Activated gamma-delta T cell treated with Interleukin-2 at 50 U/mL for 16 hours (primary cell): Measurements from ENCODE around the gene EMX2.
A peak's percentile ranks its signal among the peaks of the same experiment; 100 is the strongest.
"Not testable (repeated sequence)": the region's sequence is repeated elsewhere in the genome, so short reads cannot be mapped to it uniquely, and the experiment has no call there.

Experiments used
- DNase-seq: peaks from one replicate; pipeline ENCODE4 v3.0.0-alpha.2; 2020

The EMX2 gene

DNA sequence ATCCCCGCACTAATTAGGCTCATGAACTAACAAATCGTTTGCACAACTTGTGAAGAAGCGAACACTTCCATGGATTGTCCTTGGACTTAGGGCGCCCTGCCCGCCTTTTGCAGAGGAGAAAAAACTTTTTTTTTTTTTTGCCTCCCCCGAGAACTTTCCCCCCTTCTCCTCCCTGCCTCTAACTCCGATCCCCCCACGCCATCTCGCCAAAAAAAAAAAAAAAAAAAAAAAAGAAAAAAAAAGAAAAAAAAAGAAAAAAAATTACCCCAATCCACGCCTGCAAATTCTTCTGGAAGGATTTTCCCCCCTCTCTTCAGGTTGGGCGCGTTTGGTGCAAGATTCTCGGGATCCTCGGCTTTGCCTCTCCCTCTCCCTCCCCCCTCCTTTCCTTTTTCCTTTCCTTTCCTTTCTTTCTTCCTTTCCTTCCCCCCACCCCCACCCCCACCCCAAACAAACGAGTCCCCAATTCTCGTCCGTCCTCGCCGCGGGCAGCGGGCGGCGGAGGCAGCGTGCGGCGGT, at the start of gene EMX2:
EMX2 (plus strand) TSS at position 41 of the 519 bp plus-strand sequence. CDS start 522 bp downstream, outside the sequence.
- no peak for DNase-seq

DNA sequence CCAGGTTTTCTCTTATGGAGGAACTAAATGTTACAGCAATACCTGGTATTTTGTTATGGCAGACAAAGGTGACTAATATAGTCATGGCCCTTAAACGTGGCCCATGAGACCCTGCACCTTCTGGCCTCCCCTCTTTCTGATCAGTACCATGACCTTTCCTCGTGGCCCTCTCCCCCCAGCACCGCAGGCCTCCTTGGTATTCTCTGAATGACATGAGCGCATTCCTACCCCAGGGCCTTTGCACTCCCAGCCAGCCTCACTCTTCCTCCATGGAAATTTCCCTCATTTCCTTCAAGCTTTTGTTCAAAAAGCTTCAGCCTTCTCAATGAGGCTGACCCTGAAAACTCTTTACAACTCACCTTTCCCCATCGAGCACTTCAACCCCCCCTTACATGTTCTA, 46.5 kb upstream of the EMX2 start:
- no peak for DNase-seq

DNA sequence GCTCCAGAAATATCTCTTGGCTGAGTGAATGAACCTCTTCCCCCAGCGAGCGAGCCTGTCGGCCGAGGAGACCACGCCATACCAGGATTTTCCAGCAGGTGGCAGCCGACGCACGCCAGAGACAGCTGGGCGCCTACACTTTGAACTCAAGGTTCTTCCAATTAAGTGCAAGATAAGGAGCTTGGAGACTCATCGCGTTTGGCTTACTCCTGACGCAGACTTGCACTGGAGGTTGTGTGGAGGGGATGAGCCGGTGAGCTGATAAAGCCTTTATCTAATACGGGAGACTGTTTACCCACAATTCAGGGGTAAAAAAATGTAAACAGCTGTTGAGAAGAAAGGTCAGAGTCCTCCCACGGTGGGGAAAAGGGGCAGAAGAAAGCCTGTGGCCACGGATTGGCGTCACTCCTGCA, 45.9 kb upstream of the EMX2 start:
- peak; percentile 59 for DNase-seq

DNA sequence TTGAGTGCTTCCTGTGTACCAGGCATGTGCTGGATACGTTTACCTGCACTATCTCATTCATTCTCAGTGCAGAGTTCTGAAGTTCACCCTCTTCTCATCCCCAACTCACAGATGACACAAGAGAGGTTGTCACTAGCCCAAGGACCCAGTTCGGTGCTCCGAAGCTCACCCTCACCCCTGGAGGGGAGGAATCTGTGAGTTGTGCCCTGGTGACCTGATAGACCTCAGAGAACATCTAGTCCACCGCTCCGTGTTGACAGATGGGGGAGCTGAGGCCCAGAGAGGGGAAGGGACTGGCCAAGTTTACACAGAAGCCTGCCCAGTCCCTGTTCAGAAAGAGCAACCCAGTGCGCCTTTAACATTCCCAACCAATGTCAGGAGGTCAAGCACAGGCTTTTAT, 44.8 kb upstream of the EMX2 start:
- DNase-seq, result no peak

DNA sequence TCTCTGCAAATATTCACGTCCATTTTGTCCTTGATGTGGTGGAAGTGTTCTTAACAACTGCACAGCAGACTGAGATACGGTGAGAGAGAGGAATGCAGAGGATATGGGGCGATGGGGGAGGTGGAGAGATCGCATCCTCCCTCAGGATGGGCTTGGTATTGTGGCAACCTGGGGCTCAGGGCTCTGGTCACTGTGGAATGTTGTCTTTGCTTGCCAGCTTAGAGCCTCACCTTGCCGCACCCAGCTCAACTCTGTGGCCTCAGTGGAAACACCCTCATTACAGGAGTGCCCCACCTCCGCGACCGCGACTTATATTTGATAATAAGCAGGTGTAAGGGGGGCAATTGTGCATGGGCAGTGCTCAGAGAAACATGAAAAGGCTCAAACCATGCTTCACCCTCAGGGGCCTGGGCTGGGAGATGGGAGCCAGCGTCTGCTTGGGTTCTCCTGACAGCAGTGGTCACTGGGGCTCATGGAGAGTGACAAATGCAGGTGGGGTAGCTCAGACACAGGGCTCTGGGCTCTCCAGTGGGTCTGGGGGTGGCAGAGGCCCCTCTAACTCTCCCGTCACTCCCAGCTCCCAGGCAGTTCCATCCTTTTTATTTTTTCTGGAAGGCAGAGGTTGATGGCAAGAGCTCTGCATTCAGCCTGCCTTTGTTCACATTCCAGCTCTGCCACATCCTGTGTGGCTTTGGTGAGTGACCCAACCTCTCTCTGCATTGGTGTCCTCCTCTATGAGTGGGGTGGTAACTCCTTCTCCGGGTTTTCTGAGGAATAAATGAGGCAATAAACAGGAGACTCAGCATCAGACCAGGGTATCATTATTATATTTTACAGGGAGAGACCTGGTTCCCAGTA, 43.1 kb upstream of the EMX2 start:
- DNase-seq, result no peak

DNA sequence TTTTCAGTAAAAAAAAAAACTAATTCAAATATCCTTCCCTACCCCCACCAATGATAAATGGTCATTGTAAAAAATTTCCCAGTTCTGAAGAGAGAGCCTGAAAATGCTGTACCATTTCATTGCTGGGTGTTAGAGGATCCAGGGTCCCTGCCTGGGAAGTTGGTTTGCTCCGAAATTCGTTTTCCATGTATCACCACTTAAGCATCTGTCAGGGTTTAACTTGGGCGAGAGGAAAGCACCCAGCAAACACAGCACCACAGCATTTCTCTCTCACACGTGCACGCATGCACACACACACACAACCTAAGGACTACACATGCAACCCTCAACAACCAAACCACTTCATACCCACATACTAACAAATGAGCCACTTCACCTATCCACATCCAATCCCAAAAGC, 42.1 kb upstream of the EMX2 start:
- DNase-seq, result no peak

DNA sequence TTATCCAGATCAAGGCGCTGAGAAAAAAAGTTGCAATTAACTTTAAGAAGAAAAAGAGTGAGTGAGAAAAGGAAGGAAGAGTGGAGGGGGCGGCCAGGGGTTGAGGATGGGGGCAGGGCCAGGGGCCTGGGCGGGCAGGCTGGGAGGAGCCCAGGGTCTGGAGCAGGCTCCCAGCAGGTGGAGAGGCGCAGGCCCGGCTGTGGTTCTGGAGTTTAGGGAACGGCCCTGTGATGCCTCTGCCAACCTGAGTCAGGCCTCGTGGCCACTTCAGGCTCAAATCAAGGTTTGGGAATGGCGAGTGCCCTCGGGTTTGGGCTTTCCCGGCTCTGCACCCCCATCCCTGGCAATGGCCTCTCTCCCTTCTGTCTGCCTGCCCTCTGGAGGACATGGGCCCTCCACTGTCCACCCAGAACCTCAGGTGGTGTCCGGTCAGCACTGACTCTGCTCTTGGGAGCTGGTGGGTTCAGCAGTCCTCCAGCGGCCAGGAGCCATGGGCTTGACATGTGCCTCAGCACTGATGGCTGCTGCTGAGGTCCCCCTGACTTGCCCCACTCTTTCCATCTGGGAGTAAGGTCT, 41.0 kb upstream of the EMX2 start:
- no peak for DNase-seq

DNA sequence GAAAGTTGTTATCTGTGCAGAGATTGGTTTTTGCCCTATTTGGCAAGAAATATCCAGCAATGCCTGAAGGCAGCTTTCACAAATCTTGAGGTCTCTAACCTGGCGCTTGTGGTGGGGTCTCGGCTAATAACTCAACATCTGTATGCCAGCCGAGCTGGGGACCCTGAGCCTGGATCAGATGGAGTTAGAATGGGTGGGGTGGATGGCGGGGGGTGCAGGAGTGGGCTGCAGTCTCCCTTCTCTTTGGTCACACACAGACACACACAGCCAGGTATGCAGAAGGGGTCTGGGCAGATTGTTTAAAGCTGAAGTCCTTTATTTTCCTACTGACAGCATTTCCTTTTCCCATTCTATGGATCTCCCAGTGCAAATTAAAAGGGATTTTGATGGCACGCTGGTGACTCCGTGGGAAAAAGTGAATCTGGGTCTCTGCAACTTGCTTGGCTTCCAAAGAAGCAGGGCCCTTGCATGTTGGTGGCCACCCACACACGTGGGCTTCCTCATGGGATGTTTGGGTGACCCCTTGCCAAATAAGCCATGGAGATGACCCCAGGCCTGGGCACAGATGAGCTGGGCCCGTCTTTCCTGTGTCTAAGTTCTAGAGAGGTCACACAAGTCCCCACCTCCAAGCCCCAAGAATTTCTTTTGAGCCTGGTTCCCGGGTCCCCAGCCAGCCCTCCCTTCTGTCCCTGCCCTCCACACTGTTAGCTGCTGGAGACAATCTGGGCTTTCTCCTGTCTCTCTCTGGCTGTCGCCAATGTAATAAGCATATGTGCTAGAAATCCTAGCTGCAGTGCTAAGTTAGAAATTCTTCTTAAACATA, 39.9 kb upstream of the EMX2 start:
- DNase-seq, result no peak

DNA sequence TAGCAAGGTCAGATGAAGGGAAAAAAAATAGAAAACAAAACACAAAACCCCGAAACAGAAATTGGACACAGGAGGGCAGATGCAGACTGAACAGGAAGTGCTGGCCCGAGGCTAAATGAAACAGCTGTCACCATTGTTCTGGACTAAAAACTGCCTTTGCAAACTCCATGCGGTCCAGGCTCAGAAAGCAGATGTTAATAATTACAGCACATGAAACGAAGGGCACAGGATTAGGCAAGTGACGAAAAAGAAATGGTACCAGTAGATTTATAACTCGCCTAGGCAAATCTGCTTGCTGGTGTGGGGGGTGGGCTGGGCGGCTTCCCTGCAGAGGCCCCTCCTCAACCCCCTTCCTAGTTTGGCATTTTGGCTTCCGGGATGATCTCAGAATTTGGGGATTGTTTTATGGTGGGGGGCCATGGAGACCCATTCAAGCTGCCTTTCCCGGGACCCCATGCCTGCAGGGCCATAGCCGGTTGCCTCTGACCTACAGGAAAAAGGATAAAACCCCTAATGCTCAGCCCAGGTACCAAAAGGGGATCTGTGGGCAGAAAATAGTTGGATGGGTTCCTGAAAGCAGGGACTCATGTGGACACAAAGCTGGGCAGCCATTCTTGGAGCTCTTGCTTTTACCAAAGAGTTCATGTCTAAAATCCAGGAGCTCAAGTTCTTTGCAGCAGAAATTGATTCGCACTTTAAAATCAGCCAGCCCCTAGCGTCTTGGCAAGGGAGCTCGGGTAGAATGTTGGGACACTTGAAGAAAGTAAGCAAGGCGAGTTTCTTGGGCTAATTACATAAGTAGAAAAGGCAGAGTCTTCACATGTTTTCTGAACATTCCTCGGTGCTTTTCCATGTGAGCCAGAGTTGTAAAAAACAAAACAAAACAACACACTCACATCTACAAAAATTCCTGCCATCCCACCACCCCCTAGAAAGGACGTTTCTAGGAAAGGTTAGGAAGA, 39.0 kb upstream of the EMX2 start:
- no peak for DNase-seq

DNA sequence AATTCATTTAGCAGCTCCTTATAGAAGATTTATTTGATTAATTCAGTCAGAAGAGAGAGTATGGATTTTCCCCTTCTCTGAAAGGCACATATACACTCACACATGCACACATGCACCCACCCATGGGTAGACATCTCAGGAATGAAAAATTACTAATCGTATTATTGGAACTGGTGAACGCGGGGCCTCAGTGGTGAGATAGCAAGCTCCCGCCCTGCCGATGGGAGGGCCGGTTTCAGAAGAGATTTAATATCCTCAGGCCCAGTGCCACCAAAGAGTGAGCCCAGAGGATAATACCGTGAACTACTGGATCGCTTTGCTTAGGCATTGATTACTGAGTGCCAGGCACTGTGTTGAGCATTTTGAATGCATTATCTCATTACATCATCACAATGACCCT, 38.0 kb upstream of the EMX2 start:
- no peak for DNase-seq

DNA sequence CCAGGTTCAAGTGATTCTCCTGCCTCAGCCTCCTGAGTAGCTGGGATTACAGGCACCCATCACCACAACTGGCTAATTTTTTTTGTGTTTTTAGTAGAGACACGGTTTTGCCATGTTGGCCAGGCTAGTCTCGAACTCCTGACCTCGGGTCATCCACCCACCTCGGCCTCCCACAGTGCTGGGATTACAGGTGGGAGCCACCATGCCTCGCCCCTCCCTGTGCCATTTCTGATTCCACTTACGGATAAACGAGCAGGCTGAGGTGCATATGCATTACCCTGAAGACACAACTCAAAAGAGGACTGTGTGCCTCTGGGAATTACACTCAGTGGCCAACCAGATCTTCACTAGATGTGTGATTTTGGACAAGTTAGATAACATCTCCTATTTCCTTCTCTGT, 35.5 kb upstream of the EMX2 start:
- not testable (repeated sequence) for DNase-seq

DNA sequence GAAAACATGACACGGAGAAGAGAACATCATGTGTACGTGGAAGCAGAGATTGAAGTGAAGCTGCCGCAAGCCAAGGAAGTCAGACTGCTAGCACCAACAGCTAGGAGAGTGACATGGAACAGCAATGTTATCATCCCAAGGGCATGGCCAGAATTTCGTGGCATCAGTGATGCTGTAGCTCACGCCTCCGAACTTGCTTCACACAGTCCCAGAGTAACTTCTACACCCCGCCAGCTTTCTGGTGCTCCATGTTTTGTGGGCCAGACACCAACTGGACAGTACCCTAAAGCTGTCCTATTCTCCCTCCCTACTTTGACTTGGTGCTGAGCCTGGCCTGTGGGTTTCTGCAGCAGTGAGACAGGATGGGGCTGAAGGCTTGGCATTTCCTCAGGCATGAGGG, 33.0 kb upstream of the EMX2 start:
- DNase-seq, result no peak

DNA sequence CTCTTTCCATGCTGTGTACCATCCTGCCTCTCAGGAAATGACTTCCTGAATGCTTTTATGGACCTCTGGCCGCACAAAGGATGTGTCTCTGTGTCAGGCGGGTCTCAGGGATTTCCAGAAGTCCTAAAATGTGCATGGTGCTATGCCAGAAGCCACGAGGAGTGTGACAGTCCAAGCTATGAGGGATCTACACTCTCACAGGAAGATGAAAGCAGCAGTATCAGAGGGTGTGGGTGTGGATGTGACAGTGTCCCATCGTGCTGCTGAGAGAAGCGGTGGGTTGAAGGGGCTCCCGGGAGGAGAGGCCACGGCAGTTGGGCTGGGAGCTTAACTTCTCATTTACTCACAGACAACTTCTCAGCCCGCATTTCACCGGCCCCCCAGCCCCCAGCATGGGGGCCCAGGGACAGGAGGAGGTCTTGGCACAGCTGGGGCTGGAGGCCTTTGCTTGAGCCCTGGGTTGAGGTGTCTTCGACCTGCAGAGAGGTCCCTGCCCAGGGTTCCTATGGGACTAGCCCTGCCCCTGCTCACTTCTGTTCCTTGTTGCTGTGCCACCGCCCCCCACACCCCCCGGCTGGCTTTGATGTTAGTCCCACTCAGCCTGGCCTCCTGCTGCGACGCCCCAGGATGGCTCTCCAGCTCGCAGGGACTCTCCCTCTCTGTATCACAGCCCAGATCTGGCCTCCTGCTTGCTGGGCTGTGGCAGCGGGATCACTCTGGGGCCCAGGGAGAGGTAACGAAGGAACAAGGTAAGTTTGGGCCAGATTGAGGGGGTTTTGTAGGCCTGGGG, 30.8 kb upstream of the EMX2 start:
- DNase-seq, result no peak

DNA sequence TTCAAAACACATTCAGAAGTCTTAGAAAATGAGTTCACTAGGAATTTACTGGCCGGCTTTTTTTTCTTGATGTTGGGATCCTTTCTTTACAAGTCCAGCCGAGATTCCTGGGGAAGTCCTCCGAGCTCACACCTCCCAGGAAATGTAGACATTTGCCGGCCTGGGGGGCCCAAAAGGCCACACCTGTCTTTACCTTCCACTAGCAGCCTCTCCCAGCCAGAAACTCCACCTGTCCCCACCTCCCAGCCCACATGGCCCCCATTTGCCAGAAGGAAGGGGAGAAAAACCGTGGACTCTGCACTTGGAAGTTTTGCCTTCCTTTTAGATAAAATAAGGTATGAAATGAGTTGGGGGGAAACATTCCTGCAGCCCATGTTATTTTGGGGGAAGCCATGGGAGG, 27.6 kb upstream of the EMX2 start:
- DNase-seq, result no peak

DNA sequence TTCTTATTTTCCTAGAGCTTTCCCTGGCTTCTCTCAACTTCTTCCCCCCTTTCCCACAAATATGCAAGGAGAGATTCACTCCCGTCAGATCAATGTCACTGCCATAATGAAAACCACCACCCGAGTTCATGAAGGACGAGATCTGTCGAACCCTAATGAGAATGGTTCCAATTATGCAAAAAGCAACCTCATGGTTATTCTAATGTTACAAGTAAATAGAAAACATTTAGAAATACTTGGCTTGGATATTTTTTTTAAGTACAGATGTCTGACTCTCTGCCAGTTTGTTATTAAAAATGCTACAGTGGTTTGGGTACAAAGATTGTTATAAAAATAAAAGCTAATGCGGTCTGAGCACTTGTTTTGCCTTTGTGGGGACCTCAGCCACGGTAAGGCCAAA, 25.9 kb upstream of the EMX2 start:
- DNase-seq, result no peak

DNA sequence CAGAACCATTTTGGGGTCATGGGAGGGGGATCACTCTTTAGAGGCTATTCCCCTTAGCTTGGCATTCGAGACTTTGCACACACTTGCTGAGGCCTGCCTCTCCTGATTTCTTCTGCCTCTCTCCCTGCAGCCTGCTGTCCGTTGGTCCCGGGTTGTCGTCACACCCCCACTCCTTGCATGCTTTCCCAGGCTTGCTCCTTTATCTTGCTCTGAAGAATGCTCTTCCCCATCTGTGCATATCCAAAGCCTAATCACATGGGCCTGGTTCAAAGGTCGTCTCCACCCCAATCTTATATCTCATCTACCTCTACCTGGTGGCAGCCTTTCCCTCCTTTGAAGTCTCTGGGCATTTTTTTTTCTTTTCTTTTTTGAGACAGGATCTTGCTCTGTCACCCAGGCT, 24.3 kb upstream of the EMX2 start:
- no peak for DNase-seq

DNA sequence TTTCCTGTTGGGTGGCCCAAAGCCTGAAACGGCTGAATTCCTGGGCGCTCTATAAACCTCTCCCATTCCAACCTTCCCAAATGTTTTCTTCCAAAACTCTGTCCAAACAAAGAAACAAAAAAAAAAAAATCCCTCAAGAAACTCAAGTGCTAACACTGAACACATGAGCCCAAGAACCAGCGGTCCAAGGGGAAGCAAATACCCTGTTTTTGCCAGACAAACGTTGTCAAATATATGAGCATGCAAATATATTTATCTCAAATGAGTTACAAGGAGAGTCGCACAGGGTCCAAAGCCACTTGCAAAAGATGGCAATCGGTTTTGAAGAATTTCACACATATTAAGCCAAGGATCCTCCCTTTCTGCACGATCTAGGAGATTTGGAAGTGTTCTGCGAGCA, 23.3 kb upstream of the EMX2 start:
- no peak for DNase-seq

DNA sequence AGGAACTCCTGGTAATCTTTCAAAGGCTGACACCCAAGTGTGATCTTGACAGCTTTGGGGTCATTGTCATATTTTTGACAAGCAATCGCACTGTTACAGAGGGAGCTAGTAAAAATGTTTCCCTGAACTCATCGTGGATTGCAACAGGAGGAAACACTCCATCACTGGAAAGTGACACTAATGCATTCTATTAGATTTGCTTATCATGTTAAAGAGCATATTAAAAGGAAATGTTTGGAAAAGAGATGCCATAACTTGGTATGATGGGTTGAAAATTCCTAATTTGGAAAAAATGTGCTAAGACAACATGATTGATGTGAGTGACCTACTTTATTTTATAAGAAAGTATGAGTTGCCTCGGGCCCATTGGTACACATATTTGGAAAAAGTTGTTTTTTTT, 22.7 kb upstream of the EMX2 start:
- DNase-seq, result no peak

DNA sequence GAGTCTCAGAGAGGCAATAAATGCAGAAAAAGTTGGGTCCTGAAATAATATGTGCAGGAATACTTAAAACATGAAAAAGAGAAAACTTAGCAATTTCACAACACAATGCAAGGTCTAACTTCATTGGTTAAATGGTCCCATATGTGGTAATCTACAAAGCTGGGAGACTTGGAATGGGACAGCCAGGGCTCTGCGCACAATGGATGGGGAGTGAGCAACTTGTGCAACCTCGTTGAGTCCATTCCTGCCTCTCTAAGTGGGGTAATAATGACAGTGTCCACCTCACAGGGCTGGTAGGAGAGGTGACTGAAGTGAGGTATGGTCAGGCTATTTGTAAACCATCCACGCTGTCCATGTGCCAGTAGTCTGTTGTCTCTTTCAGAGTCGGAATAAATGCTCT, 11.8 kb upstream of the EMX2 start:
- DNase-seq, result no peak

DNA sequence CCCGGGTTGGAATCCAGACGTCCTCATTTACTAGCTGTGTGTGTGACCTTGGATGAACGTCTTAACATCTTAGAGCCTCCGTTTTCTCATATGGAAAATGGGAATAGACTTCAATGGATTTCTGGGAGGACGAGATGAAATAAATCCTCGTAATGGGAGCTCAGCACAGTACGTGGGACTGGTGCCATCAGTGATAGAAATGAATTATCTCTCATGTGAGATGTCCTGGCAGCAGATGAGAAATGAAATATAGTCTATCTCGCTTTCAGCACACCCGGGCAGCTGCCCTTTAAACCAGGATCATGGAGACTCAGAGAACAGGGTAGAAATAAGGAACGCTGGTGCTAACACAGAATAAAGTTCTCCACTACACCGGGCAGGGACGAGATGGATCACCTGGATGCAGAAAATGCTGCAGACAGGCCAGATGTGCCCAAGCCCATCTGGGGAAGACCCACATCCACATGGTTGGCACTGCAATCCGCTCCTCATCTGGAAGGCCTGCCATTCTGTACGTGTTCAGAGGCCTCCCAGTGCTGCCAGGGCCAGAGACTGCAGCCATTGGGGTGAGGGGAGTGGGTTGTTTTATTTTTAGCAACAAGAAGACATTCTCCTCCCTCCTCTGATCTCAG, 11.1 kb upstream of the EMX2 start:
- no peak for DNase-seq

DNA sequence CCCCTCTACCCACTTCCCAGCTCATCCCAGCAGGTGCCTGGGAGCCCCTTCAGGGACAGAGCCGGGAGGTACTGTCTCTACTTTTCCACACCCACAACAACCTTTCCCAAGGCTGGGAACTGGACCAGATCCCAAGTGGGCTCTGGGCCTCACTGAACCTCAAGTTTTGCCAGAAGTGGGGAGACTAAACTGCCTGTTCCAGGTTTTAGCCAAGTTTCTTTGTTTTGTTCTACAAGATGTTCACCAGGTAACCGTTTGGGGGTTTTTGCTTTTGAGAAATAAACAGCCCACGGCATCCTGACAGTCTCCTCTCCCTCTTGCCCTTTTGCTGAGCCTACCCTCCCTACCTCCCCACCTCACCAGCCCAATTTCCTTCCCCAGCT, 10.6 kb upstream of the EMX2 start:
- DNase-seq, result no peak
